HL-60/S4 treated with retinoic acid at 250 ng/mL for 4 days and 3 days (cell line): Measurements from ENCODE around the gene WFDC5.

Experiments
- in situ Hi-C: fragments of 300-500 bp; cut with MboI; formaldehyde crosslinking; loops from 2 replicates; pipeline ENCODE4 v1.7.0; 2022; ENCODE audit warnings: low sequenced_read_pairs

WFDC5 gene

DNA sequence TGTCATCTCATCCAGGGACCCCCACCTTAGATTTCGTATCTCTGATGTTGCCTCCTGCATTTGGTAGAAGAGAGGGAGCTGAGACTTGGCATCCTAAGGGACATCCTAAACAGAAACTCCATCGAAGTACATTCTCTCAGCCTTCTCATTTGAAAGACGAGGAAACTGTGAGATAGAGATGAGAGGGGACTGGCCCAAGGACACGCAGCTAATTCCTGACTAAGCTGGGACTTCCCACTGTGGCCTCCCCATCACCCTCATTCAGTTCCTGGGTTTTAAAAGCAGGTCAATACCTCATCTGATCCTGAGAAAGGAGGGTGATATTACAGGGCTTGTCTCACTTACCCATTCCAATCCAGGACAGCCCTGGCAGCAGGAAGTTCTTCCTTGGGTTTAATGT lies 855 bp upstream of the WFDC5 start:
- in situ Hi-C loops, result no loop called here

DNA sequence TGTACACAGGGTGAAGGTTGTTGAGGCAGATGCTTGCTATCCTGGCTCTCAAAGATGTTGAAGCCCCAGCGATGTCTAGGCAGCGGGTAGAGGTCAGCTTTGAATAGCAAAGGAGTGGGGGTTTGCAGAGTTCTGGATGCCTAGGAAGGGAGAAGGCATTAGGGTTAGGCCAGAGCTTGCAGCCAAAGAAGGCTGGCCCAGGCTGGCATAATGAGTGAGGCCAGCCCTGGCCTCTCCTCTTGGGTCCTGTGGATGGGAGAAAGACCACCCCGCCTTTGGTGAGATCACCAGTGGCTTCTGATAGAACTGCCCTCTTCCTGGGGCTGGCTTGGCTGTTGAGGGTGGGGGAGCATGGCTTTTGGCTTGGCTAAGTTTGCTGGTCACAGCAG lies 406 bp upstream of the WFDC5 start:
- in situ Hi-C loops, result no loop called here

DNA sequence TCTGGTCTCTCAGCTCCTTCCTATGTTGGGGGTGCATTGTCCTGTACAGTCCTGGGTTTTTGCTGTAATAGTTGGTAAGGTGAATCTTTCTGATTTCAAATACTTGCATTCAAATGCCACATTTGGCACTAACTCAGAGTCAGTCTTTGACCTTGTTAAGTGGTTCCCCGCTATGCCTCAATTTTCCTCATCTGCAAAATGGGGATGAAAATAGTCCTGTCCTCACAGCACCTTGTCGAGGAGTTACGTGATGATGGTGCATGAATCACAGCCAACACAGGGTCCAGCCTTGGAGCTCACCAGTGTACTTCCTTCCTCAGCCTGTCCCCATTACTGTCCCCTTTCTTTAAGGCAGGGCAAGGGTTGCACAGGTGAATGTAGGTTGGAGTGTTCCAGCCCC lies 1.1 kb downstream of the WFDC5 start:
- in situ Hi-C loops, result no loop called here

DNA sequence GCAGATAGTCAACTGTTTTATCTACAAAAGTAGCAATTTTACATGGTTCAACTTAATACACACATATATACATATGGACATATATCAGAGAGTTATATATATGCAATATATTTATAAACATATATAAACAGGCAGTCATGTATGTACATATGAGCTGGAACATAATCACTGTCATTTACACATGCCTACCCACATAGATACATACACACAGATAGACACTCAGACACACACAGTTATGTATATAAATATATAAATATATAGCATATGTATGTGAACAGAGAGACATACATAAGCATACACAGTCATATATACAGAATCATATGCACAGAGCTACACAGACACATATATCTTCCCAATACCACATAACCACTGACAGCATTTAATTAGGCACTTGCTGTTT lies 2.2 kb downstream of the WFDC5 start:
- in situ Hi-C loops, result no loop called here

DNA sequence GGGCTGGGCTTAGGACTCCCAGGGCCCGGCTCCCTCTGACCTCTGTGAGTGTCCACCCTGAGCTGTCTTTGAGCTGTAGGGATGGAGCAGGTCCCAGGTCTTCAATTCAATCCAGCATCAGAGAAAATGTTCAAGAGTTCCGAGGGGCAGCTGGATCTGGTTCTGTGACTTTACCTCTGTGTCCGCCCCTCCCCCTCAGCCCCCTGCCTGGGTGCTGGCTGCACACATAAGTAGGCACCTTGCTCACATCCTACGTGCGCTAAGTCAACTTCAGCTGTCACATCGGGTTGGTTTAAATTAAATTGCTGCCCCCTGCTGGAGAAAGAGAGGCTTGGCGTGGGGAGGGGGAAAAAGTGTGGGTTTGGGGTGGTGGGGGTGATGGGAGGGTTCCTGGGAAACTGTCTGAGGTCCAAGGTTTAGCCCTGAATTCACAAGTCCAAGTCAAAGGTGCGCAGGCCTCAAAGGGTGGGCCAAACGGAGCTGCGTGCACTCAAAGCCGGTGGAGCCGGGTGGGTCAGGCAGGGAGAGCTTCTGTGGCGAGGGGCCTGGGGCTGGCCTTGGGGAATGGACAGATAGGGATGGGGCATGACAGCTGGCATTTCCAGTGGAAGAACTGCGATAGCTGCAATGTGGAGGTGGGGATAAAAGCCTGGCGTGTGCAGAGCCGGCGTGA lies 3.0 kb downstream of the WFDC5 start:
- in situ Hi-C loops, result no loop called here

DNA sequence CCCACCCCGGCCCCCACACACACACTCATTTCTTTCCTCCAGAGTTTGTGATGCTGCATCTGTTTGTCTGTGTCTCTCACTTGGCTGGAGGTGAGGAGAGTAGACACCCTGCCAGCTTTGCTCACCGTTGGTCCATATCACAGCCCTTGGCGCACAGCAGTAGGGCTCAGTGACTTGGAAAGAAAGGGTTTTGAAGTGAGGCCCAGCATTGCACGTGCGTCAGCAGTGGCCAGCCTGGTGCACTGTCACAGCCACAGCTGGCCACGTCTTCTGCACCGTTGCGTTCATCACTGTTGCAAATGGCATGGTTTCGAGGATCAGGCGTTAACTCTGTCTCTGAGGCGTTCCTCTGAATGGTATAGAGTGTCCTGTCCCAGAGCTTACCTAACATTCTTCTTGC lies 3.7 kb downstream of the WFDC5 start:
- in situ Hi-C loops, result no loop called here

DNA sequence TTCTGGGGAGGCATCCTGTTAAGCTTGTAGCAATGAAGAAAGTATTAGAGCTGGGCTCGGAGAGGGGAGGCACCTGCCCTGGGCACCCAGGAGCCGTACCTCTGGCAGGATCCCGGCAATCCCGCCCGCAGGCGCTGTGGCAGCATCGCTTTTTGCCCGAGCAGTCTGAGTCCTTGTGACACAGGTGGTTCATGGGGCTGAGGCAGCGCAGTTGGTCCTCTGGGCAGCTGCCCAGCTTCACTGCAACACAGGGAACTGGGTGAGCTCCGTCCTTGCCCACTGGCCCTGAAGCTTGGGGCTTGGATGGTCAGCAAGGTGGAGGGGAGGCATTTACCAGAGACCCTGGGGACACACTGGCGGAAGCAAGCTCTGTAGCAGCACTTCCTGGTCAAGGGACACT lies 4.7 kb downstream of the WFDC5 start:
- in situ Hi-C loops, result no loop called here

DNA sequence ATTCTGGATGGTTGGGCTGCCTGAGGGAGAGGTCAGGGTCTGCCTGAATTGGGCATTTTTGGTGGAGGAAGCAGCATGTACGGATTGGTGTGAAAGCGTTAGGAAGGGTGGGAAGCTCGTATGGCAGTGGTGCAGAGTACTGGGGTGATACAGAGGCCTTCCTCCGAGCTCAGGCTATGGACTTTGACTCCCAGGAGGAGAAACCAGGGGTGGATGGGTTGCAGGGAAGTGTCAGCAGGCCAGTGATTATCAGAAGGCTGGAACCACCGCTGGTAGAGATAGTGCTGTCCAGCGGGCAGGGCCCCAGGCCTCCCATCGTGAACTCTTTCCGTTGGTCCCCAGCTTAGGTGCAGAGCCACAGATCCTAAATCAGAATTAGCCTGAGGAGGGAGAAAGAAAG lies 5.3 kb downstream of the WFDC5 start:
- in situ Hi-C loops, result no loop called here

DNA sequence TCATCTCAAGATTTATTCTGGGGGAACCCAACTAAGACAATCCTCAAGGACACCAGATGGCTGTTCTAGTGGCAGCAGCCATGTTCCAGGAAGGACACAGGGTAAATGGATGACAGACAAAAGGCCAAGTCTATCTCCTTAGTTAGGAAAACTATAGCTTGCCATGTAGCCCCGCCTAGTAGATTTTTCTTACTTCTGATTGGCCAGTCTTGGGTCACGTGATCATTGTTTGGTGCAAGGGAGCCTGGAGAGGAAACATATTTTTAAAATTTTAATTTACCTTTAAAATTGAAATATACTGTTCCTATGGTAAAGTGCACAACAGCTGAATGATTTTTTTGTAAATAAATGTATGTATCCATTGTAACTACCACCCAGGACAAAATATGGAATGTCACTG lies 9.7 kb downstream of the WFDC5 start:
- in situ Hi-C loops, result no loop called here

DNA sequence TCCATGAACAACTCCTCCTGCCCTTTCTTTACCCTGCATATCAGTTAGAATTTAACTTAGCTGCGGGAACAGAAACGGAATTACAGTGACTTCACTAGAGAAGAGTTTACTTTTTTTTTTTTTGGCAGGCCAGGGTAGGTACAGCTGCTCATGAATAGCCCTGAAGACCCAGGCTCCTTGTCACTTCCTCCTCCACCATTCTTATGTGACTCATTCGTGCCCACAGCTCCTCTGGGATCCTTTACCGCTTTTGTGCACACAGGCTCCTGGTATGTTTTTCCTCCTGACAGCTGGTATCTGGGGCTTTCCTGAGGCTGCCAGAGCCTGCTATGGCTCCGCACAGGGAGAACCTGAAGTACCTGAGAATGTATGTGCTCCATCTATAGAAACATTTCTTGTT lies 10.2 kb downstream of the WFDC5 start:
- in situ Hi-C loops, result no loop called here

DNA sequence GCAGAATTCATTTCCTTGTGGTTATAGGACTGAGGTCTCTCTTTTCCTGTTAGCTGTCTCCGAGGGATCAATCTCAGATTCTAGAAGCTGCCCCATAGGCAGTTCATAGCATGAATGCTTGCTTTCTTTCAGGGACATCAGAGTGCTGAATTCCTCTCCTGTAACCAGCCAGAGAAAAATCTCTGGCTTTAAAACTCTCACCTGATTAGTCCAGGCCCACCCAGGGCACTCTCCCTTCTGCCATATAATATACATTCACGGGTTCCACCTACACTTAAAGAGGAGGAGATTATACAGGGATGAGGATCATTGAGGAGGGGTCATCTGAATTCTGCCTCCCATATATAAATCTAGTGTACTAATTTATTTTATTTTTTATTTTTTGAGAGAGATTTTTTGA lies 11.9 kb downstream of the WFDC5 start:
- in situ Hi-C loops, result no loop called here

DNA sequence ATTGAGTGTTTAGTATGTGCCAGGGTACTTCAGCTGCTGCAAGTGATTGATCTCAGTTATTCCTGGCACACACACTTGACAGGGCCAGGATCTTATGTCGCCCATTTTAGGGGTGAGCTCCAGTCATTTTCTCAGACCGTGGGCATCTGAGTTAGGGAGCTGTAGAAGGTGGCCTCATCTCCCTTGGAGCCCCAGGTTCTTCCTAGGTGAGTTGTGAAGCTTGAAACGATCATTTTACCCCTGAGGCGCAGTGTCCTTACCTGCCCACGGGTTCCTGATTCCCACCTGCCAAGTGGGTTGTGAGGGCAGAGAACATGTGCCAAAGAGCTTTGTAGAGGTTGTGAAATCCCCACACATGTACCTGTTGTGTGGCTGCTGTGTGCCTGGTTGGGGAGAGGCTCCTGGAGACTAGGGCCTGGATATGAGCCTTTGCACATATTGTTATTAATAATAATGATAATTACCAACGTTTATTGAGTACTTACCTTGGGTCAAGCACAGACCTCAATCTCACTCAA lies 13.6 kb downstream of the WFDC5 start:
- in situ Hi-C loops, result no loop called here

DNA sequence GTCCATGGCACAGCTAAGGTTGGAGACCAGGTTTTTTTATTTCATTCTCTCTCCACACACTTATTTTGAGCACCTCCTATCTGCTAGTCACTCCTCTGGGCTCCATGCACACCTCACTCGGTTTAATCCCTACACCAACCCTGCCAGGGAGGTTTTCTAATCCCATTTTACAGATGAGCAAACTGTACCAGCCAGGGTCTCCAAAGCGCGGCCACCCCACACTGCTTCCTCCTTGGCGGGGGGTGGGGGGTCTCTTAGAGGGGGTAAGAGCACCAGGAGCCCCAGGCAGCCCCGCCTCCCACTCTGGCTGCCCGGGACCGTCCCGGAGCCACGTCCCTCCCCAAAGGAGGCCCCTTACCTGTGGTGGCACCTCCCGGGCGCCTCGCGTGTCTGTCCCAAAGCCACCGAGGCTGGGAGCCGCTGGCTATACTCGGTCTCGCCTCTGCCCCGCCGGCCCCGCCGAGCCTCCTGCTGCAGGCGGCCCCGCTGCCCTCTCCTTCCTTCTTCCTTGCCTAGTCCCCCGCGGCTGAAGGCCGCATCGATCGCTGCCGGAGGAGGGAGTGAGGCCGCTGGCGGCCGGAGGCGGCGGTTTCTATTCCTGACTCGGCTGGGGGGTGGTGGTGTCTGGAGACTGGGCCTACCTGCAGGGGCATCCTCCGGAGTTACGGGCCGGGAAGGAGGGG lies 14.3 kb downstream of the WFDC5 start, which contains the start of gene KCNS1:
KCNS1 (minus strand) TSS at position 565 of the 683 bp plus-strand sequence. CDS start 1,891 bp downstream, outside the sequence.
- in situ Hi-C loops, result no loop called here

DNA sequence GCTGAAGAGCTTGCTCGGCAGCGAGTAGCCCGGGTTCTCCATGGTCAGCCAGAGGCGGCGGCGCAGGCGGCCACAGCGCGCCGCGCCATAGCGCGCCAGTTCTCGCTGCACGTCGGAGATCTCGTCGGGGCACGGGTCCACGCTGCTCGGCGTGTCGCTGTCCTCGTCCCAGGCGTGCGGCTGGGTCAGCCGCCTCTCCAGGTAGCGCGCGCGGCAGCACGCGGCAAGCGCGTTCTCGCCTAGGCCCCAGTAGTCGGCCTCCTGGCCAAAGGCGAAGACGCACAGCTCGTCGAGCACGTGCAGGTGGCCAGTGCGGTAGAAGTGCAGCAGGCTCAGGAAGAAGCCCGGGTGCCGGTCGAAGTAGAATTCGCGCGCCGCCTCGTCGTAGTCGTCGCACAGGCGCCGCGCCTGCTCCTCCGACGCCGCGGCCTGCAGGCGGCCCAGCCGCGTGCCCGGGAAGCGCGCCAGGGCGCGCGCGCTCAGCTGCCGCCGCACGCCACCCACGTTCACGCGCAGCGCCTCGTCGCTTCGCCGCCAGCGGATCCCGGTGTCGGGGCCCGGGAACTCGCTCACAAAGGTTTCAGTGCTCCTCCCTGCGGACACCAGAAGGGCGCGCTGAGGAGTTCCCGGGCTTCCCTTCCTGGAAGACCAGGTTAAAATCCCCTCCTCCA lies 16.7 kb downstream of the WFDC5 start:
- in situ Hi-C loops, result no loop called here

DNA sequence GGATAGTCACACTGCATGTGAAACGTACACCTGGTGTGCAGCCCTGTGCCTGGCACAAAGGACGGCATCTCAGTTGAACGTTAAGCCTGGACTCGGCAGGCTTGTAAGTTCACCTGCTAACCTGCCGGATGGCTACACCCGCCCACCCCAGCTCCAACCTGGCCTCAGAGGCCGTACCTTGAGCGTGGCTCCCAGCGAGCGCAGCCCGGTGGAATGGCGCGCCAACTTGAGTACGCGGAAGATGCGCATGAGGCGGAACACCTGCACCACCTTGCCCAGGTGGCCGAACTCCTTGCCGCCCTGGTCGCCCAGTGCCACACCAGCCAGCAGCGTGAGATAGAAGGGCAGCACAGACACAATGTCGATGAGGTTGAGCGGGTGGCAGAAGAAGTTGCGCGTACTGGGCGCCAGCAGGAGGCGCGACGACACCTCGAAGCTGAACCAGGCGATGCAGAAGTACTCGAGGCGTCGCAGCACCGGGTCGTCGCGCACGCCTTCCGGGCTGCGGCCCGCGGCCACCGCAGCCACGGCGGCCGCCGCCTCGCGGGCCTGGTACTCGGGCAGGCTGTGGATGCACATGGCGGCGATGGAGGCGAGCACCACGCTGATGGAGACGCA lies 17.4 kb downstream of the WFDC5 start:
- in situ Hi-C loops, result no loop called here

DNA sequence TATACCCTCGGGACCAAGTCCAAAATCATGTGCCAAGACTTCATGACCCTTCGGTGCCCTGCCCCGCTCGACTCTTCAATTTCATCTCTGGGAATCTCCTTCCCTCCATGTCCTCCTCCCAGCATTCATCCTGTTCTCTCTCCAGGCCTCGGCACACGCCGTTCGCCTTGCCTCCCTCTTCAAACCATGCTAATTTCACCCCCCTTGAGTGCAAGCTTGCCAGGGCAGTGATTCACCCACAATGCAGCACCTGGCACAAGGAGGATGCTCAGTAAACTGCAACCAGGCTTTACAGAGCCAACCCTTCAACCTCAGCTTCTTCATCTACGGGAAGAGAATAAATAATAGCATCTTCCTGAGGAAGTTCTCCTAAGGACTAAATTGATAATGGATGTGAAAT lies 18.2 kb downstream of the WFDC5 start:
- in situ Hi-C loops, result no loop called here

DNA sequence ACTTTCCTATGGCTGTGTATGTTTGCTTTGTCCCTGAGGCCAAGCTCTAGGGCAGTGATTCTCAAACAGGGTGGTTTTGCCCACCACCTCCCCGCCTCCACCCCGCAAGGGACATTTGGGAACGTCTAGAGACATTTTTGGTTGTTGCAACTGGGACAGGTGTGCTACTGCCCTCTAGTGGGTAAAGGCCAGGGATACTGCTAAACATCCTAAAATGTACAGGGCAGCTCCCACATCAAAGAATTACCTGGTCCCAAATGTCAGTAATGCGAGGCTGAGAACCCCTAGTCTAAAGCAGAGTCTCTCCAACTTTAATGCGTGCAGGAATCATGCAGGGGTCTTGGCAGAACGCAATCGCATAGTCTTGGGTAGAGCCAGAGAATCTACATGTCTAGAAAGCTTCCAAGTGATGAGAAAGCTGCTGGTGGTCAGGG lies 19.2 kb downstream of the WFDC5 start:
- in situ Hi-C loops, result no loop called here

DNA sequence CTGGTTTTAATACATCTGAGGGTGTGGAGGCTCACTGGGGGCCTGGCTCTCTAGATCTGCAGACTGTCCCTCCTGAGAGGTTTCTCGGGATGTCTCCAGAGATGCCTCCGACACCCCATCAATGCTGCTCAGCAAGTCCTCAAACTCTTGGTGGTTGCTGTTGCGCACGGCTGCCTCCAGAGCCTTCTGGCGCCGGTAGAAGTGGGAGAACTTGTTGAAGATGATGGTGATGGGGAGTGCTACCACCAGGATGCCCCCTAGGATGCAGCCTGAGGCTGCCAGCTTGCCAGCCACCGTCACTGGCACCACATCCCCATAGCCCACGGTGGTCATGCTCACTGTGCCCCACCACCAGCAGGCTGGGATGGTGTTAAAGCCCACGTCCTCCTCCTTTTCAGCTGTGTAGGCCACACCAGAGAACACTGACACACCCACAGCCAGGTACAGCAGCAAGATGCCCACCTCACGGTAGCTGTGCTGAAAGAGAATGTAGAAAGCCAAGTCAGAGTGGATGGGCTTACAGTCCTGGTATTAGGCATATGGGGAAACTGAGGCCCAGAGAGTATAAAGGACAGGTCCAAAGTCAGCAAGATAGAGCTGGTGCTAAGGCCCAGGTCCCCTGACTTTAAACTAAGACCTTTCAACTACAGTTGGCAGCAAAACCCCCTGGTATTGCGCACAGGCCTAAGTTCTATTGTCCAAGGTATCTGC lies 20.0 kb downstream of the WFDC5 start:
- in situ Hi-C loops, result no loop called here

DNA sequence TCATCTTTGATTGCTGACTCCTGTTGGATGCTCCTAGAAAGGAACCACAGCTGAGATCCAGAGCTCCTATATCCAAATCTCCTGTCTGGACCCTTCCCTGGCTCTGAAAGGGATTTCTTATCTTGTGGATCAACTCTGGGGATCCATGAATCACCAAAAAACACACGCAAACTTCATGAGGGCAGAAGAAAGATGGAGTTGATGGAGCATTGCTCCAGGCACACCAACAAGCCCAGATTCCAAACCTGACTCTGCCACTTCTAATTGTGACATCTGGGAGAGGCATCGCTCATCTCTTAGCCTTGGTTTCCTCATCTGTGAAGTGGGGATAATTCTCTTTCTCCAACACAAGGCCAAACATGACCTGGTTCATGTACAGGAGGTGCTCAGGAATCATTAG lies 20.8 kb downstream of the WFDC5 start:
- in situ Hi-C loops, result no loop called here

DNA sequence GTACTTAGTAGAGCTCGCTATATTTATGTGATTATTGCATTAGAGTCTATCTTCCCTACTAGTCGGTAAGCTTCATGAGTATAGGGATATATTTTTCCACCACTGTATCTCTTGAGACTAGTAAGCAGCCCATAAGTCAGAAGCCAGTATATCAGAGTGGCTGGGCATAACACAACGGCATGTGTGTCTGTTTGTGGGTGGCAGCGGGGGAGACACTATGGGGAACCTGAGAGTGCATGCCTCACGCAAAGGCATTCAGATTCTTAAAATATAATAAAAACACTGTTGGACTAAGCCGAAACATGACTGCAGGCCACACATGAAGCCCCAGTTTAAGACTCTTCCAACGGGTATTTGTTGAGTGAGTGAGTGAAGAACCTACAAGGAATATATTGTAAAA lies 22.1 kb downstream of the WFDC5 start:
- in situ Hi-C loops, result no loop called here

DNA sequence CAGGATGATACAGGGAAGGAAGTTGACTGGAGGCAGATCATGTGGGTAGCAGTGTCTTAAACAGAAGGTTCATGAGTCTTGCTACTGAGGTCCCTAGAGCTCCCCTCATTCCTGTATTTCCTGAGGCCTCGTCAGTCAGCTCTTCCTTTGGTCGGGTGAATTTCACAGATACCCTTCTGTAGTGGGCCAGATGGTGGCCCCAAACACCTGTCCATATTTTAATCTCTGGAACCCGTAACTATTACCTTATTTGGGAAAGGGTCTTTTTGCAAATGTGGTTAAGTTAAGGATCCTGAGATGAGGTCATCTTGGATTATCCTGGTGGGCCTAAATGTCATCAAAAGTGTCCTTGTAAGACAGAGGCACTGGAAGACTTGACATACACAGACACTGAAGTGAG lies 23.6 kb downstream of the WFDC5 start:
- in situ Hi-C loops, result no loop called here
